Astrocyte (in vitro differentiated cells and primary cell): ENCODE measurements around the gene FASN. TPM values are rescaled to one million over a fixed set of nuclear protein-coding genes. Genes with fewer than 3 reads are reported as not detected.

ENCODE experiments used
- DNase-seq: peaks from one replicate; pipeline ENCODE4 v3.0.0-alpha.2; 2010; ENCODE audit warnings: low read depth
- FAIRE-seq: peaks from 2 replicates; lab custom pipeline; 2011; peaks lifted over from hg19 to GRCh38; lab: Jason Lieb, UNC
- H2AFZ ChIP-seq: 2 replicates; pipeline ENCODE4 v1.6.0; 2012; ENCODE audit warnings: low read depth, low read length, inconsistent platforms
- H3K27ac ChIP-seq: 2 replicates; pipeline ENCODE4 v1.5.1; 2011; ENCODE audit warnings: low read depth, low read length, inconsistent platforms
- H3K27me3 ChIP-seq: 2 replicates; pipeline ENCODE4 v1.6.0; 2011; ENCODE audit warnings: low read length, inconsistent platforms; ENCODE audit not compliant: insufficient read depth
- H3K36me3 ChIP-seq: 2 replicates; pipeline ENCODE4 v1.5.1; 2011; ENCODE audit warnings: low read length, inconsistent platforms; ENCODE audit not compliant: insufficient read depth
- H3K4me1 ChIP-seq: 2 replicates; pipeline ENCODE4 v1.5.1; 2011; ENCODE audit warnings: low read length, inconsistent platforms; ENCODE audit not compliant: insufficient read depth
- H3K4me2 ChIP-seq: 2 replicates; pipeline ENCODE4 v1.6.0; 2012; ENCODE audit warnings: low read length, inconsistent platforms
- H3K4me3 ChIP-seq: 2 replicates; pipeline ENCODE4 v1.5.1; 2011; ENCODE audit warnings: low read depth, mild to moderate bottlenecking, low read length, inconsistent platforms; ENCODE audit not compliant: insufficient read depth
- H3K79me2 ChIP-seq: 2 replicates; pipeline ENCODE4 v1.6.0; 2012; ENCODE audit warnings: mild to moderate bottlenecking, low read length, inconsistent platforms; ENCODE audit not compliant: insufficient read depth
- H3K9ac ChIP-seq: 2 replicates; pipeline ENCODE4 v1.6.0; 2012; ENCODE audit warnings: mild to moderate bottlenecking, low read length, inconsistent platforms
- H3K9me3 ChIP-seq: 2 replicates; pipeline ENCODE4 v1.5.1; 2012; ENCODE audit warnings: low read depth, mild to moderate bottlenecking, low read length, inconsistent platforms; ENCODE audit not compliant: insufficient read depth
- H4K20me1 ChIP-seq: 2 replicates; pipeline ENCODE4 v1.6.0; 2012; ENCODE audit warnings: low read length, inconsistent platforms; ENCODE audit not compliant: insufficient read depth
- H3K27ac Mint-ChIP-seq: one replicate; pipeline ENCODE4 v1.8.0; 2021; ENCODE audit warnings: mild to moderate bottlenecking, mixed read lengths; ENCODE audit not compliant: unreplicated experiment
- H3K27me3 Mint-ChIP-seq: one replicate; pipeline ENCODE4 v1.8.0; 2021; ENCODE audit warnings: low read depth, mixed read lengths; ENCODE audit not compliant: unreplicated experiment
- H3K36me3 Mint-ChIP-seq: one replicate; pipeline ENCODE4 v1.8.0; 2021; ENCODE audit warnings: low read depth, mixed read lengths; ENCODE audit not compliant: unreplicated experiment
- H3K4me1 Mint-ChIP-seq: one replicate; pipeline ENCODE4 v1.8.0; 2021; ENCODE audit warnings: low read depth, mixed read lengths; ENCODE audit not compliant: unreplicated experiment
- H3K4me3 Mint-ChIP-seq: one replicate; pipeline ENCODE4 v1.8.0; 2021; ENCODE audit warnings: mild to moderate bottlenecking, moderate library complexity, mixed read lengths; ENCODE audit not compliant: unreplicated experiment
- H3K9me3 Mint-ChIP-seq: one replicate; pipeline ENCODE4 v1.8.0; 2021; ENCODE audit warnings: mild to moderate bottlenecking, mixed read lengths; ENCODE audit not compliant: unreplicated experiment
- CTCF ChIP-seq: IDR thresholded peaks from 2 replicates; pipeline ENCODE4 v1.5.1; 2011; ENCODE audit warnings: low read depth, mild to moderate bottlenecking, inconsistent platforms, low read length, moderate library complexity; ENCODE audit not compliant: insufficient read depth
- EZH2 ChIP-seq: IDR thresholded peaks from 2 replicates; pipeline ENCODE4 v1.6.1; 2012; ENCODE audit warnings: mild to moderate bottlenecking, low read length, inconsistent platforms; ENCODE audit not compliant: insufficient read depth
- total RNA-seq: library from RNA; stranded (reverse); gene quantifications from 2 replicates; pipeline ENCODE4 v1.2.1, GENCODE V29; 2021

Gene FASN
- total RNA-seq, 1 donor from 2014 or later: 203 TPM

DNA sequence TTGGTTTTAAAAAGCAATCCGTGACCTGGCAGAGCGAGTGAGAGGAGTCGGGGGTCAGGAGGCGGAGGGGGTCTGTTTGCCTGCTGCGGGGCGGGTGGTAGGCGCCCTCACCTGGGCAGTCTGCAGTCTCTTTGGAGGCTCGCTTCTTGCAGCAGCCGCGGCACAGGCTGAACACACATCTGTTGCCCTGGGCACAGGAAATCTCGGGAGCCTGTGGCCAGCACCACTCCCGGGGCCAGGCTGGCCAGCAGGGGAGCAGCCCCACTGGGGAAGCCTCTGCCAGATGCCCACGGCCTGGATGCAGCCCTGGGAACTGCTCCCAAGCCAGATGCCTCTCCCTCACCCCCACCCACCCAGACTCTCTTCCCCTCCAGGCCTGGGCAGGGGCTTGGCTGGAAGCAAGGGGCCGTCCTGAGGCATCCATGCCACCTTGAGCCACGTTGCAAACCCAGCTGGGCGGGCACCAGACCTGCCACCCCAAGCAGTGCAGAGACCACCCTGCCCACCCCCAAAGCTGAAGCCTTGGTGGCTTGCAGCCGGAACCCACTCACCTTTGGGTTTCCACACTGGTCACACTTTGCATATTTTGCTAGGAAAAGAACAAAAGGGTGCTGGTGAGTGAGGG is 39.7 kb downstream of the FASN start:
- no peak overlapping the region for H3K4me3 Mint-ChIP-seq
- Histone ChIP-seq H3K4me2 (no peak overlapping the region), H2AFZ (no peak overlapping the region), H3K79me2 (peaks cover 19% of the 10 kb centered on the region), H4K20me1 (peaks cover 48% of the 10 kb centered on the region), H3K9ac (no peak overlapping the region), H3K36me3 (peaks cover 5% of the 10 kb centered on the region), H3K4me3 (no peak overlapping the region), H3K27ac (no peak overlapping the region), H3K4me1 (no peaks in the 10 kb centered on the region), H3K9me3 (no peaks in the 10 kb centered on the region), H3K27me3 (no peaks in the 10 kb centered on the region)
- TF ChIP-seq CTCF: no peak
- TF ChIP-seq EZH2: no peak
- H3K27ac Mint-ChIP-seq: no peak overlapping the region
- H3K27me3 Mint-ChIP-seq: no peaks in the 10 kb centered on the region
- FAIRE-seq (no peak), DNase-seq (no peak)
- peaks cover 3% of the 10 kb centered on the region for H3K36me3 Mint-ChIP-seq
- H3K9me3 Mint-ChIP-seq: no peaks in the 10 kb centered on the region
- H3K4me1 Mint-ChIP-seq: no peaks in the 10 kb centered on the region

DNA sequence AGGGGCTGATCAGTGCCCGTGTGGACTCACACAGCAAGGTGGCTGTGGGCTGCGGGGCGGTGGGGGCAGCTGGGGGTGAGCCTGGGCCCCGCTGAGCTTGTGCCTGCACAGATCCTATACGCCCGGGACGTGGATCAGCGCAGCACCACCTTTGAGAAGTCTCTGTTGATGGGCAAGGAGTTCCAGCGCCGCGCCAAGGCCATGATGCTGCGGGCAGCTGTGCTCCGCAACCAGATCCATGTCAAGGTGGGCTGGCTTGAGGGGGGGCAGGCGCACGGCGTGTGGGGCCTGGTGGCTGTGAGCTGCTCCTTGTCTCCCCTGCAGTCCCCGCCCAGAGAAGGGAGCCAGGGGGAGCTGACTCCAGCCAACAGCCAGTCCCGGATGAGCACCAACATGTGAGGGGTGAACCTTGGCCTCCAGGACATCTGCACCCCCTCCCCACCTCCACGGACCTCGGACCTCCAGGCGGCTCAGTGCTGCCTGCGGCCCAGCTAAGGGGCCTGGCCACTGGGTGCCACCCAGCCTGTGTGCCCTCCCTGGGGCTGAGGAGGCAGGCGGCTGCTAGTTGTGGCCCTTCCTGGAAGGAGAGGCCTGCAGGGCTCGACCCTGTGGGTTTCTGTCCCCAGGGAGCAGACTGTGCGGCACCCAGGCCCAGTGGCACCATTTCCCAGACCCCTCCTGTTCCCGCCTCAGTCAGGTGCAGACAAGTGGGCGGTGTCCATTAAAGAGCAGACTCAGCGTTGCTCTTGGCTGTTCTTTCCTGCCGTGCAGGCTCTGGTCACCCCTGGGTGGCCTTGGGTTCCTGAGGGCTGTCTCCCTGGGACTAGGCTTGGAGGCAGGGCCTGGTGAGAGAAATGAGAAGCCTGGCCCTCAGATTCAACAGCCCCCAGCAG is 41.1 kb downstream of the FASN start:
- H3K27me3 Mint-ChIP-seq: no peaks in the 10 kb centered on the region
- peaks cover 9% of the 10 kb centered on the region for H3K4me1 ChIP-seq
- no peak for TF ChIP-seq CTCF
- TF ChIP-seq EZH2: no peak
- H3K27ac ChIP-seq: no peak overlapping the region
- no peaks in the 10 kb centered on the region for H3K4me1 Mint-ChIP-seq
- peaks cover 5% of the 10 kb centered on the region for H3K36me3 ChIP-seq
- DNase-seq: no peak
- H3K9ac ChIP-seq: no peak overlapping the region
- no peak overlapping the region for H3K4me2 ChIP-seq
- H4K20me1 ChIP-seq: peaks cover 54% of the 10 kb centered on the region
- H2AFZ ChIP-seq: no peak overlapping the region
- no peaks in the 10 kb centered on the region for H3K9me3 Mint-ChIP-seq
- H3K27ac Mint-ChIP-seq: no peak overlapping the region
- H3K27me3 ChIP-seq: no peaks in the 10 kb centered on the region
- no peak overlapping the region for H3K4me3 ChIP-seq
- H3K4me3 Mint-ChIP-seq: no peak overlapping the region
- H3K36me3 Mint-ChIP-seq: peaks cover 3% of the 10 kb centered on the region
- H3K9me3 ChIP-seq: no peaks in the 10 kb centered on the region
- peaks cover 31% of the 10 kb centered on the region for H3K79me2 ChIP-seq
- FAIRE-seq: no peak
